Hepatocyte (in vitro differentiated cells): ENCODE data around the gene FXYD6.

ENCODE experiments used
- CTCF ChIP-seq: fragments of 200-600 bp; sonication (generic); IDR thresholded peaks from 2 replicates; pipeline ENCODE4 v1.5.1; 2016; ENCODE audit warnings: antibody characterized with exemption, mild to moderate bottlenecking; ENCODE audit not compliant: poor library complexity
- EZH2 ChIP-seq: fragments of 200-600 bp; sonication (generic); IDR thresholded peaks from 2 replicates; pipeline ENCODE4 v1.6.1; 2016; ENCODE audit warnings: antibody characterized with exemption, mild to moderate bottlenecking, borderline replicate concordance
- EZH2phosphoT487 ChIP-seq: fragments of 200-600 bp; sonication (generic); IDR thresholded peaks from one replicate; pipeline ENCODE4 v1.6.1; 2018; ENCODE audit warnings: antibody characterized with exemption, mild to moderate bottlenecking, low read depth, moderate library complexity; ENCODE audit not compliant: unreplicated experiment, severe bottlenecking

GRCh38 chr11:117868815-117869561 lies 7.5 kb downstream of the FXYD6 start:
- TF ChIP-seq CTCF (no peak), EZH2 (no peak), EZH2phosphoT487 (no peak)
